Testis (tissue), 3 donors: ENCODE data around the gene RASAL1. TPM values are rescaled to one million over a fixed set of nuclear protein-coding genes. Genes with fewer than 3 reads are reported as not detected.

Experiments
- DNase-seq: peaks from one replicate; pipeline ENCODE4 v3.0.0-alpha.2; 2019
- H3K27ac ChIP-seq, 2 donors: fragments of 200-600 bp; sonication (generic); one replicate each; pipeline ENCODE4 v1.5.1; 2019
- H3K27me3 ChIP-seq: fragments of 200-600 bp; sonication (generic); one replicate; pipeline ENCODE4 v1.5.1; 2019
- H3K36me3 ChIP-seq: fragments of 200-600 bp; sonication (generic); one replicate; pipeline ENCODE4 v1.5.1; 2017; ENCODE audit warnings: low read depth; ENCODE audit errors: missing control alignments
- H3K4me1 ChIP-seq: fragments of 200-600 bp; sonication (generic); one replicate; pipeline ENCODE4 v1.5.1; 2019
- H3K4me3 ChIP-seq, 2 donors: fragments of 200-600 bp; sonication (generic); one replicate each; pipeline ENCODE4 v1.5.1; 2017 to 2019
- H3K9me3 ChIP-seq: fragments of 200-600 bp; sonication (generic); one replicate; pipeline ENCODE4 v1.5.1; 2017
- CTCF ChIP-seq, 3 experiments: fragments of 450-650 bp in 2 of 3; fragments of 200-600 bp in 1 of 3; sonication (generic) in 1 of 3; IDR thresholded peaks; one replicate each; pipeline ENCODE4 v1.5.1; 2016 to 2019; ENCODE audit warnings: antibody characterized with exemption in 3 of 3, mild to moderate bottlenecking in 2 of 3, moderate library complexity in 1 of 3
- POLR2A ChIP-seq: fragments of 450-650 bp; IDR thresholded peaks from one replicate; pipeline ENCODE4 v1.6.1; 2017; ENCODE audit warnings: antibody characterized with exemption, mild to moderate bottlenecking, moderate library complexity
- WGBS, 2 donors: methylation state at CpG; one replicate each; pipeline ENCODE4 v1.1.5; 2018; 5-methylcytosine and 5-hydroxymethylcytosine counted together
- intact Hi-C: fragments of 100-400 bp; cut with DNase I; formaldehyde crosslinking; loops from one replicate; pipeline ENCODE4 v1.15.1; 2023; ENCODE audit warnings: low total_unique reads
- polyA plus RNA-seq: library from polyadenylated mRNA; stranded (reverse); fragments of 350-450 nt; fragmentation: Illumina TruSeq; extraction: RNeasy Lipid Tissue Mini Kit (QIAGEN cat#74804); gene quantifications from one replicate; pipeline ENCODE4 v1.2.3, GENCODE V29; 2014; ENCODE audit warnings: low read depth, low replicate concordance; ENCODE audit not compliant: insufficient read depth
- total RNA-seq, 2 donors: library from RNA; depleted of rRNA; stranded (reverse); fragments of >200 nt; gene quantifications; one replicate each; pipeline ENCODE4 v1.2.3, GENCODE V29; 2016

Gene RASAL1
- total and polyA plus RNA-seq, 3 donors from 2014 or later: 5.0 to 20.1 (median 18.2) TPM

- Histone ChIP-seq H3K27ac (no peak overlapping the region), H3K4me1 (no peaks in the 10 kb centered on the region), H3K4me3 (no peak overlapping the region), H3K27me3 (no peaks in the 10 kb centered on the region), H3K36me3 (no peaks in the 10 kb centered on the region), H3K9me3 (no peaks in the 10 kb centered on the region)
- TF ChIP-seq POLR2A: no peak
- TF ChIP-seq CTCF (IDR thresholded peaks at IDR 0.05): no peak
- intact Hi-C loops: no loop called here
- WGBS, 2 donors: 86 to 91% methylated on average over 12 to 19 of the region's 19 CpGs
- DNase-seq: no peak
Measured at GRCh38 chr12:113114447-113115178, 20.9 kb downstream of the RASAL1 start.

- no peak for TF ChIP-seq CTCF (IDR thresholded peaks at IDR 0.05)
- no peak for TF ChIP-seq POLR2A
- no peaks in the 10 kb centered on the region for H3K27me3 ChIP-seq
- H3K27ac ChIP-seq: no peak overlapping the region
- H3K4me3 ChIP-seq: no peak overlapping the region
- no peaks in the 10 kb centered on the region for H3K36me3 ChIP-seq
- intact Hi-C loops: no loop called here
- no peaks in the 10 kb centered on the region for H3K9me3 ChIP-seq
- H3K4me1 ChIP-seq: no peaks in the 10 kb centered on the region
- WGBS, 2 donors: 75 to 88% methylated on average over 2 of the region's 2 CpGs
- DNase-seq: no peak
Measured at GRCh38 chr12:113113397-113113796, 22.2 kb downstream of the RASAL1 start.

GRCh38 chr12:113112043-113112899, 23.3 kb downstream of the RASAL1 start:
- H3K27ac ChIP-seq: no peak overlapping the region
- 61 to 65% methylated on average over 20 to 39 of the region's 39 CpGs for WGBS, 2 donors
- no peak overlapping the region for H3K4me3 ChIP-seq
- TF ChIP-seq POLR2A (no peak), CTCF (IDR thresholded peaks at IDR 0.05) (no peak)
- H3K36me3 ChIP-seq: no peaks in the 10 kb centered on the region
- H3K4me1 ChIP-seq: no peaks in the 10 kb centered on the region
- intact Hi-C loops: no loop called here
- H3K9me3 ChIP-seq: no peaks in the 10 kb centered on the region
- DNase-seq: no peak
- H3K27me3 ChIP-seq: no peaks in the 10 kb centered on the region

GRCh38 chr12:113111247-113111646, 24.3 kb downstream of the RASAL1 start:
- no peak overlapping the region for H3K4me3 ChIP-seq
- H3K4me1 ChIP-seq: no peaks in the 10 kb centered on the region
- H3K27me3 ChIP-seq: no peaks in the 10 kb centered on the region
- intact Hi-C loops: no loop called here
- DNase-seq: no peak
- H3K9me3 ChIP-seq: no peaks in the 10 kb centered on the region
- no peak overlapping the region for H3K27ac ChIP-seq
- 86 to 88% methylated on average over 3 of the region's 3 CpGs for WGBS, 2 donors
- no peaks in the 10 kb centered on the region for H3K36me3 ChIP-seq
- no peak for TF ChIP-seq POLR2A
- TF ChIP-seq CTCF (IDR thresholded peaks at IDR 0.05): no peak
